Superior temporal gyrus (tissue), 1 donor: ENCODE data around the gene ZNF776.
"Not testable (repeated sequence)": the region's sequence is repeated elsewhere in the genome, so short reads cannot be mapped to it uniquely, and the experiment has no call there.

ENCODE experiments used
- DNase-seq: peaks from one replicate; pipeline ENCODE4 v3.0.0-alpha.2; 2016; ENCODE audit errors: extremely low spot score

ZNF776 gene

GRCh38 chr19:57778336-57778735 is 31.7 kb downstream of the ZNF776 start:
- DNase-seq: no peak

GRCh38 chr19:57779220-57779845 is 32.7 kb downstream of the ZNF776 start:
- DNase-seq: no peak

- no peak for DNase-seq
These were observed 39.7 kb downstream of the ZNF776 start for GRCh38 chr19:57786286-57786685.

- no peak for DNase-seq
These were observed 40.3 kb downstream of the ZNF776 start for GRCh38 chr19:57786906-57787305.

- DNase-seq: no peak
These were observed 41.6 kb downstream of the ZNF776 start for GRCh38 chr19:57788114-57788692.

GRCh38 chr19:57789288-57789687 is 42.7 kb downstream of the ZNF776 start:
- no peak for DNase-seq

GRCh38 chr19:57796580-57796979 is 50.0 kb downstream of the ZNF776 start:
- DNase-seq: not testable (repeated sequence)

GRCh38 chr19:57800696-57801095 is 54.1 kb downstream of the ZNF776 start:
- DNase-seq: no peak

- DNase-seq: no peak
These were observed 55.7 kb downstream of the ZNF776 start for GRCh38 chr19:57802269-57802668.

- DNase-seq: no peak
These were observed 56.6 kb downstream of the ZNF776 start for GRCh38 chr19:57803265-57803593.

- peak; percentile 33 for DNase-seq
These were observed 57.1 kb downstream of the ZNF776 start for GRCh38 chr19:57803594-57804325.

GRCh38 chr19:57807541-57807940 is 60.9 kb downstream of the ZNF776 start:
- no peak for DNase-seq
